ENCODE measurements around the gene CDC42SE2. TPM values are rescaled to one million over a fixed set of nuclear protein-coding genes. Genes with fewer than 3 reads are reported as not detected.

The CDC42SE2 gene
- total RNA-seq, 1 experiment from 2014 or later, result 23.2 TPM

DNA sequence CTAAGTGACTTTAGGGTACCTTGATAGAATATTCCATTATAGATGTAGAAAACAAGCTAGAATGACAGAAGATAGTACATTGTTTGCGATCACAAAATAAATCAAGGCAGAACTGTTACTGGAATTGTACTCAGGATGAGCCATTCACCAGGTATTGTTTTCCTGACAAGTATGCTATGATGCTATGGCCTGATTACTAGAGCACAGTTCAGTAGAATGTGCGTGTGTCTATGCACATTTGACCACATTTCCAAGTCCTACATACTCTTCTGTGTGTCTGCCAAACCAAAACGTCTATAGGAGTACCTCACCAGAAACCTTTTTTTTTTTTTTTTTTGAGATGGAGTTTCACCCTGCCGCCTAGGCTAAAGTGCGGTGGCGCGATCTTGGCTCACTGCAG is 43.3 kb upstream of the CDC42SE2 start:
- no peaks in the 10 kb centered on the region for H3K27me3 ChIP-seq (ENCODE audit: insufficient read depth, low read length)
- no peak overlapping the region for H2BK120ac ChIP-seq (ENCODE audit: low read depth, low read length, poor library complexity, severe bottlenecking)
- H3T11ph ChIP-seq (ENCODE audit: low read length), result no peak overlapping the region
- no peak overlapping the region for H2BK5ac ChIP-seq (ENCODE audit: insufficient read length, low read length)
- Mint-ChIP-seq H3K27ac (no peak overlapping the region), H3K9me3 (no peaks in the 10 kb centered on the region), H3K4me1 (no peaks in the 10 kb centered on the region), H3K36me3 (ENCODE audit: insufficient read depth in 1 of 3, low read depth in 3 of 3) (no peaks in the 10 kb centered on the region; a peak in 1 of 7 replicates), H3K4me3 (no peak overlapping the region), H3K27me3 (ENCODE audit: low read depth) (no peaks in the 10 kb centered on the region)
- no peak overlapping the region for H2AFZ ChIP-seq (ENCODE audit: low read length)
- H3K79me1 ChIP-seq (ENCODE audit: insufficient read depth, low read depth, low read length, poor library complexity, severe bottlenecking), result no peaks in the 10 kb centered on the region
- H3K79me2 ChIP-seq (ENCODE audit: insufficient read depth, low read length), result no peaks in the 10 kb centered on the region; the same call in 1 of the 2 replicates
- no peak overlapping the region for H3K27ac ChIP-seq (ENCODE audit: insufficient read length, low read depth, low read length)
- no peak overlapping the region for H4K91ac ChIP-seq (ENCODE audit: insufficient read length, low read depth, low read length)
- no peak overlapping the region for H2BK20ac ChIP-seq (ENCODE audit: low read depth, low read length, poor library complexity, severe bottlenecking)
- H3K9me3 ChIP-seq (ENCODE audit: control insufficient read depth, low read depth, low read length), result no peaks in the 10 kb centered on the region
- H3K4me2 ChIP-seq (ENCODE audit: insufficient read depth, insufficient read length, low read length), result no peak overlapping the region
- H4K5ac ChIP-seq (ENCODE audit: insufficient read length, low read depth, low read length), result no peak overlapping the region
- H3K4ac ChIP-seq (ENCODE audit: low read depth, low read length), result no peak overlapping the region
- H3K4me1 ChIP-seq (ENCODE audit: insufficient read depth, low read length), result no peaks in the 10 kb centered on the region
- TF ChIP-seq, protein P1, sequence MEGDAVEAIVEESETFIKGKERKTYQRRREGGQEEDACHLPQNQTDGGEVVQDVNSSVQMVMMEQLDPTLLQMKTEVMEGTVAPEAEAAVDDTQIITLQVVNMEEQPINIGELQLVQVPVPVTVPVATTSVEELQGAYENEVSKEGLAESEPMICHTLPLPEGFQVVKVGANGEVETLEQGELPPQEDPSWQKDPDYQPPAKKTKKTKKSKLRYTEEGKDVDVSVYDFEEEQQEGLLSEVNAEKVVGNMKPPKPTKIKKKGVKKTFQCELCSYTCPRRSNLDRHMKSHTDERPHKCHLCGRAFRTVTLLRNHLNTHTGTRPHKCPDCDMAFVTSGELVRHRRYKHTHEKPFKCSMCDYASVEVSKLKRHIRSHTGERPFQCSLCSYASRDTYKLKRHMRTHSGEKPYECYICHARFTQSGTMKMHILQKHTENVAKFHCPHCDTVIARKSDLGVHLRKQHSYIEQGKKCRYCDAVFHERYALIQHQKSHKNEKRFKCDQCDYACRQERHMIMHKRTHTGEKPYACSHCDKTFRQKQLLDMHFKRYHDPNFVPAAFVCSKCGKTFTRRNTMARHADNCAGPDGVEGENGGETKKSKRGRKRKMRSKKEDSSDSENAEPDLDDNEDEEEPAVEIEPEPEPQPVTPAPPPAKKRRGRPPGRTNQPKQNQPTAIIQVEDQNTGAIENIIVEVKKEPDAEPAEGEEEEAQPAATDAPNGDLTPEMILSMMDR (conservative IDR thresholded peaks at IDR 0.05), result no peak
- H4K8ac ChIP-seq (replicated peaks; ENCODE audit: insufficient read length, low read depth, low read length), result no peak overlapping the region
- H3K9ac ChIP-seq (ENCODE audit: extremely low read depth, insufficient read length, low read length), result no peak overlapping the region
- no peaks in the 10 kb centered on the region for H4K20me1 ChIP-seq (ENCODE audit: control insufficient read depth, insufficient read depth, insufficient read length)
- no peak overlapping the region for H3K14ac ChIP-seq (ENCODE audit: insufficient read depth, low read length)
- no CpG with 5 or more reads among the region's 7 CpGs for WGBS (ENCODE audit: extremely low coverage, insufficient read length, low lambda C conversion rate)
- no peak overlapping the region for H3K56ac ChIP-seq (ENCODE audit: insufficient read length, low read depth, low read length)
- H3K23ac ChIP-seq (ENCODE audit: insufficient read length, low read depth, low read length), result no peak overlapping the region
- no peak overlapping the region for H2BK15ac ChIP-seq (ENCODE audit: low read depth, low read length)
- H3K18ac ChIP-seq (ENCODE audit: insufficient read length, low read depth, low read length), result no peak overlapping the region
- no peaks in the 10 kb centered on the region for H3K23me2 ChIP-seq (ENCODE audit: insufficient read length, low read depth, low read length, poor library complexity, severe bottlenecking)
- no peak overlapping the region for H2AK5ac ChIP-seq (ENCODE audit: insufficient read length, low read length)
- no peak for DNase-seq
- no peak overlapping the region for H2BK12ac ChIP-seq (ENCODE audit: insufficient read length, low read depth, low read length)
